ENCODE measurements around the gene CADPS2. TPM values are rescaled to one million over a fixed set of nuclear protein-coding genes. Genes with fewer than 3 reads are reported as not detected.

Gene CADPS2
- total and polyA plus RNA-seq, 8 donors = 7.7 to 27.3 (median 18.6) TPM

DNA sequence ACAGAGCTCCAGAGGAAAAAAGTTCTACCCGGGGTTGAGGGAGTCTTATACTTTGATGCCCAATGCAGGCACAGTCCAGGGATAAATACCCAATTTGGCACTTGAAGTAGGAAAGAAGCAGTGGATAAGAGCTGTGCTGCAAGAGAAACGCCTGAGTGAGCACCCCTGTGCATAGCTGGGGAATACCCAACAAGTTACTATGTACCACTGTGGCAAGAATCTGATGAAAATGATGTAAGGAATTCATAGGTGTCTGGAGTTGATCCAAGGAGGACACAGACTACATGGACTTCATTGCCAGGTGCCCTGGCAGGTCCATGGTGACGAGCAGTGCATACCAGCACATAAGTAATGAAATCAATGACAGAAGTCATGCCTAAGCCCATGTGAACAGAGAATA is 398.0 kb downstream of the CADPS2 start:
- no peak for ATAC-seq
- intact Hi-C loops (cut with DNase I) = no loop called here
- H3K4me1 ChIP-seq = no peaks in the 10 kb centered on the region
- no peaks in the 10 kb centered on the region for H3K9me3 ChIP-seq
- WGBS, 2 donors = 75 to 100% methylated on average over 3 of the region's 3 CpGs
- no peak overlapping the region for H3K27ac ChIP-seq
- H3K4me3 ChIP-seq = no peak overlapping the region
- TF ChIP-seq, protein P1, sequence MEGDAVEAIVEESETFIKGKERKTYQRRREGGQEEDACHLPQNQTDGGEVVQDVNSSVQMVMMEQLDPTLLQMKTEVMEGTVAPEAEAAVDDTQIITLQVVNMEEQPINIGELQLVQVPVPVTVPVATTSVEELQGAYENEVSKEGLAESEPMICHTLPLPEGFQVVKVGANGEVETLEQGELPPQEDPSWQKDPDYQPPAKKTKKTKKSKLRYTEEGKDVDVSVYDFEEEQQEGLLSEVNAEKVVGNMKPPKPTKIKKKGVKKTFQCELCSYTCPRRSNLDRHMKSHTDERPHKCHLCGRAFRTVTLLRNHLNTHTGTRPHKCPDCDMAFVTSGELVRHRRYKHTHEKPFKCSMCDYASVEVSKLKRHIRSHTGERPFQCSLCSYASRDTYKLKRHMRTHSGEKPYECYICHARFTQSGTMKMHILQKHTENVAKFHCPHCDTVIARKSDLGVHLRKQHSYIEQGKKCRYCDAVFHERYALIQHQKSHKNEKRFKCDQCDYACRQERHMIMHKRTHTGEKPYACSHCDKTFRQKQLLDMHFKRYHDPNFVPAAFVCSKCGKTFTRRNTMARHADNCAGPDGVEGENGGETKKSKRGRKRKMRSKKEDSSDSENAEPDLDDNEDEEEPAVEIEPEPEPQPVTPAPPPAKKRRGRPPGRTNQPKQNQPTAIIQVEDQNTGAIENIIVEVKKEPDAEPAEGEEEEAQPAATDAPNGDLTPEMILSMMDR (IDR thresholded peaks at IDR 0.05) = no peak
- no peaks in the 10 kb centered on the region for H3K27me3 ChIP-seq
- FAIRE-seq = no peak
- DNase-seq = no peak
- H3K36me3 ChIP-seq = peaks cover 0 to 4% (median 0%) of the 10 kb centered on the region in 3 donors

DNA sequence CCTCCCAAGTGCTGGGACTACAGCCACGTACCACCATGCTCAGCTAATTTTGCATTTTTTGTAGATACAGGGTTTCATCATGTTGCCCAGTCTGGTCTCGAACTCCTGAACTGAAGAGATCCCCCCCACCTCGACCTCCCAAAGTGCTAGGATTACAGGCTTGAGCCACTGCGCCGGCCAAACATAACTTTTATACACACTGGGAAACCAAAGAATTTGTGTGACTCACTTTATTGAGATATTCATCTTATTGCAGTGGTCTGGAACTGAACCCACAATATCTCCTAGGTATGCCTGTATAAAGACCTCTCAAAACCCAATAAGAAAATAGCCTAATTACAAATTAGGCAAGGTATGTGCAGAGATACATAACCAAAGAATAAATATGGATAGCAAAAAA is 399.1 kb downstream of the CADPS2 start:
- no peak overlapping the region for H3K27ac ChIP-seq
- FAIRE-seq (no peak), DNase-seq (no peak), ATAC-seq (no peak)
- no peak overlapping the region for H3K4me3 ChIP-seq
- peaks cover 0 to 4% (median 0%) of the 10 kb centered on the region in 3 donors for H3K36me3 ChIP-seq
- H3K27me3 ChIP-seq = no peaks in the 10 kb centered on the region
- WGBS, 2 donors = 95 to 96% methylated on average over 5 of the region's 5 CpGs
- no peaks in the 10 kb centered on the region for H3K9me3 ChIP-seq
- H3K4me1 ChIP-seq = no peaks in the 10 kb centered on the region
- TF ChIP-seq, protein P1 (IDR thresholded peaks at IDR 0.05) = no peak
- intact Hi-C loops (cut with DNase I) = no loop called here

DNA sequence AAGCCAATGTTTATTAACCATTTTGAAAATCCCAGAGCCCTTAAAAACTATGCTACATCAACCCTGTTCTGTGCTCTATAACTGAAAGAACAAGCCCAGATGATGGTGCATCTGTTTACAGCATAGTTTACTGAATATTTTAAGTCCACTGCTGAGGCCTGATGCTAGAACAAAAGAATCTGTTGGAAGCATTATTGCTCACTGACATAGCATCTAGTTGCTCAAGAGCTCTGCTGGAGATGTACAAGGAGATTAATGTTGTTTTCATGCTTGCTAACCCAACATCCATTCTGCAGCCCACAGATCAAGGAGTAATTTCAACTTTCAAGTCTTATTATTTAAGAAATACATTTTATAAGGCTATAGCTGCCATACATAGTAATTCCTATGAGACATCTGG is 400.4 kb downstream of the CADPS2 start:
- Histone ChIP-seq H3K9me3 (no peaks in the 10 kb centered on the region), H3K27me3 (no peaks in the 10 kb centered on the region), H3K4me3 (no peak overlapping the region), H3K27ac (no peak overlapping the region), H3K4me1 (no peaks in the 10 kb centered on the region), H3K36me3 (peaks cover 0 to 4% (median 0%) of the 10 kb centered on the region in 3 donors)
- intact Hi-C loops (cut with DNase I) = no loop called here
- FAIRE-seq = no peak
- no peak for ATAC-seq
- TF ChIP-seq, protein P1 (IDR thresholded peaks at IDR 0.05) = no peak
- no peak for DNase-seq

DNA sequence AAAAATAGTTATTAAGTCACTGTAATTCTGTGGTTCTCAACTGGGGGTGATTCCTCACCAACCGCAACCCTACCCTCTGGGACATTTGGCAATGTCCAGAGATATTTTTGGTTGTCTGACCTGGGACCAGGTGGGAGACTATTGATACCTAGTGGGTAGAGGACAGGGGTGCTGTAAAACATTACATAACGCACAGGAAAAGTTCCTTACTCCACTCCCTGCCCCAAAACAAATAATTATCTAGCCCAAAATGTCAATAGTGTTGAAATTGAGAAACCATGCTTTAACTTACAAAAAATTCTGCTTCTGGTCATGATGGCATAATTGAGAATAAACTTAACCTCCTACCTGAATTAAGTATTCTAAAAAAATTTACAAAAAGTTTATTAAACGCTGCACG is 404.0 kb downstream of the CADPS2 start:
- 88 to 89% methylated on average over 4 of the region's 4 CpGs for WGBS, 2 donors
- no peak overlapping the region for H3K27ac ChIP-seq
- H3K4me3 ChIP-seq = no peak overlapping the region
- H3K27me3 ChIP-seq = no peaks in the 10 kb centered on the region
- DNase-seq (no peak), ATAC-seq (no peak), FAIRE-seq (no peak)
- intact Hi-C loops (cut with DNase I) = no loop called here
- TF ChIP-seq, protein P1 (IDR thresholded peaks at IDR 0.05) = no peak
- H3K4me1 ChIP-seq = no peaks in the 10 kb centered on the region
- H3K36me3 ChIP-seq = no peaks in the 10 kb centered on the region
- no peaks in the 10 kb centered on the region for H3K9me3 ChIP-seq

DNA sequence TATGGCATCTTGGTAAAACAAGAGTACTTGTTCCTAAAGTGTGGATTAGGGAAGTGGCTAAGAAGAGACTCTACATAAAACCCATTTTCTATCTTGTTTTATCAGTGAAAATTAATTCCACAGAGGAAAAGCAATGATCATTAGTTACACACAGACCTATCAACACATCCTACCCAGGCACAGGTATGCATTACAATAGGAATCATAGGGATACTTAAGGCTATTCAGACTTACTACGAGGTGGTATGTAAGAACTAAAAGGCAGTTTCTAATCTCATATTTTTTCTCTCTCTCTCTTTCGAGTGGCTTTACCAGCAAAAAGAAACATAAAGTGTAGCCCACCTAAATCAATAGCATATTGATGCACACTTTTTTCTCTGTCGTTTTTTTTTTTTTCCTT is 415.4 kb downstream of the CADPS2 start:
- Histone ChIP-seq H3K9me3 (no peaks in the 10 kb centered on the region), H3K27me3 (no peaks in the 10 kb centered on the region), H3K4me1 (no peaks in the 10 kb centered on the region), H3K36me3 (no peaks in the 10 kb centered on the region), H3K4me3 (no peak overlapping the region), H3K27ac (no peak overlapping the region)
- FAIRE-seq (no peak), DNase-seq (no peak), ATAC-seq (no peak)
- intact Hi-C loops (cut with DNase I) = no loop called here
- WGBS, 2 donors = 73 to 79% methylated on average over 3 of the region's 3 CpGs
- TF ChIP-seq, protein P1 (IDR thresholded peaks at IDR 0.05) = no peak

Data from pancreas (tissue), 10 donors.